Gastroesophageal sphincter (tissue), 4 donors: ENCODE results near the gene SPATS1. TPM values are rescaled to one million over a fixed set of nuclear protein-coding genes. Genes with fewer than 3 reads are reported as not detected.

Source experiments
- ATAC-seq: fragments of 150-250 bp; one replicate; pipeline ENCODE4 v1.9.1; 2016; ENCODE audit warnings: mild to moderate bottlenecking, moderate library complexity
- H3K27ac ChIP-seq, 4 donors: fragments of 200-600 bp; sonication (generic) in 3 of 4; 1 replicate in 3 of 4; 2 replicates in 1 of 4; pipeline ENCODE4 v1.5.1; 2016 to 2019
- H3K27me3 ChIP-seq: fragments of 200-600 bp; sonication (generic); one replicate; pipeline ENCODE4 v1.5.1; 2019
- H3K36me3 ChIP-seq, 2 donors: fragments of 200-600 bp; sonication (generic); one replicate each; pipeline ENCODE4 v1.5.1; 2019; ENCODE audit warnings: control low read depth in 1 of 2
- H3K4me1 ChIP-seq, 3 donors: fragments of 200-600 bp; sonication (generic); 1 replicate in 2 of 3; 2 replicates in 1 of 3; pipeline ENCODE4 v1.5.1; 2016 to 2019; ENCODE audit warnings: control low read depth in 2 of 3
- H3K4me3 ChIP-seq, 2 donors: fragments of 200-600 bp; sonication (generic); one replicate each; pipeline ENCODE4 v1.5.1; 2019; ENCODE audit warnings: mild to moderate bottlenecking in 1 of 2, moderate library complexity in 1 of 2
- H3K9me3 ChIP-seq, 3 donors: fragments of 200-600 bp; sonication (generic); one replicate each; pipeline ENCODE4 v1.5.1; 2017 to 2019; ENCODE audit warnings: control low read depth in 2 of 3
- EP300 ChIP-seq: sonication (generic); formaldehyde crosslinking; IDR thresholded peaks from one replicate; pipeline ENCODE4 v1.6.1; 2017; ENCODE audit warnings: antibody characterized with exemption, mild to moderate bottlenecking
- POLR2A ChIP-seq, 2 donors: fragments of 450-650 bp; IDR thresholded peaks; one replicate each; pipeline ENCODE4 v1.6.1; 2017; ENCODE audit warnings: antibody characterized with exemption in 2 of 2, mild to moderate bottlenecking in 2 of 2, moderate library complexity in 1 of 2
- POLR2AphosphoS5 ChIP-seq: sonication (generic); formaldehyde crosslinking; IDR thresholded peaks from one replicate; pipeline ENCODE4 v1.6.1; 2017; ENCODE audit warnings: antibody characterized with exemption
- WGBS, 2 donors: methylation state at CpG; one replicate each; pipeline ENCODE4 v1.1.5; 2018; ENCODE audit warnings: low coverage in 1 of 2; 5-methylcytosine and 5-hydroxymethylcytosine counted together
- total RNA-seq, 4 donors: library from RNA; depleted of rRNA; stranded (reverse); fragments of >200 nt; gene quantifications; one replicate each; pipeline ENCODE4 v1.1.0, GENCODE V29; 2016
- TF ChIP-seq, protein P1 (sequence below), 4 experiments: fragments of 200-600 bp in 2 of 4; fragments of 450-650 bp in 2 of 4; sonication (generic) in 1 of 4; IDR thresholded peaks; one replicate each; pipeline ENCODE4 v1.5.1; 2017 to 2019; ENCODE audit warnings: antibody characterized with exemption in 4 of 4, mild to moderate bottlenecking in 2 of 4, moderate library complexity in 2 of 4

The SPATS1 gene
- total RNA-seq, 4 donors from 2014 or later: not detected

DNA sequence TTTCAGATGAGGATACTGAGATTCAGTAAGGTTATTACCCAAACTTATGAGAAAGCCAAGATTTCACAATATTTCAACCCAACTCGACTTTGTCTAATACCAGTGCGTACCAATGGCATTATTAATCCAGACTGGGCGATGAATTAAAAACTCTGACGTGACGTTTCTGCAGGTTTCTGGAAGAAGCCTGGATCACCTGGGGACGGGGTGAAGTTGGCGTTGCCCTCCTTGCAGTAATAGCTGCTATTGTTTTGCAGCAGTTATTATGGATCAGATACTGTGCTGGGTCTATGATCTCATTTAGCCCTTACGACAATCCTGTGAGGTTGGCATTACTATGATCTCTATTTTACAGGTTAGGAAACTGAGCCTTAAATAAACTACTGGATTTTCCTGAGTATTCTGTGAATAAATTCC lies 44.5 kb downstream of the SPATS1 start:
- H3K27me3 ChIP-seq: no peaks in the 10 kb centered on the region
- peaks cover 14 to 35% (median 16%) of the 10 kb centered on the region in 3 donors for H3K4me1 ChIP-seq
- H3K9me3 ChIP-seq: no peaks in the 10 kb centered on the region
- ATAC-seq: peak; percentile 29
- peak overlapping the region; percentile 90 to 95 (median 94) for H3K27ac ChIP-seq
- no peak for TF ChIP-seq POLR2AphosphoS5
- no peak for TF ChIP-seq POLR2A (IDR thresholded peaks at IDR 0.05)
- TF ChIP-seq EP300: no peak
- TF ChIP-seq, protein P1, sequence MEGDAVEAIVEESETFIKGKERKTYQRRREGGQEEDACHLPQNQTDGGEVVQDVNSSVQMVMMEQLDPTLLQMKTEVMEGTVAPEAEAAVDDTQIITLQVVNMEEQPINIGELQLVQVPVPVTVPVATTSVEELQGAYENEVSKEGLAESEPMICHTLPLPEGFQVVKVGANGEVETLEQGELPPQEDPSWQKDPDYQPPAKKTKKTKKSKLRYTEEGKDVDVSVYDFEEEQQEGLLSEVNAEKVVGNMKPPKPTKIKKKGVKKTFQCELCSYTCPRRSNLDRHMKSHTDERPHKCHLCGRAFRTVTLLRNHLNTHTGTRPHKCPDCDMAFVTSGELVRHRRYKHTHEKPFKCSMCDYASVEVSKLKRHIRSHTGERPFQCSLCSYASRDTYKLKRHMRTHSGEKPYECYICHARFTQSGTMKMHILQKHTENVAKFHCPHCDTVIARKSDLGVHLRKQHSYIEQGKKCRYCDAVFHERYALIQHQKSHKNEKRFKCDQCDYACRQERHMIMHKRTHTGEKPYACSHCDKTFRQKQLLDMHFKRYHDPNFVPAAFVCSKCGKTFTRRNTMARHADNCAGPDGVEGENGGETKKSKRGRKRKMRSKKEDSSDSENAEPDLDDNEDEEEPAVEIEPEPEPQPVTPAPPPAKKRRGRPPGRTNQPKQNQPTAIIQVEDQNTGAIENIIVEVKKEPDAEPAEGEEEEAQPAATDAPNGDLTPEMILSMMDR (IDR thresholded peaks at IDR 0.05): no peak
- H3K36me3 ChIP-seq: peaks cover 0 to 14% of the 10 kb centered on the region in 2 donors
- peak overlapping the region; percentile 72 to 73 for H3K4me3 ChIP-seq
- 1 to 2% methylated on average over 8 of the region's 8 CpGs for WGBS, 2 donors

DNA sequence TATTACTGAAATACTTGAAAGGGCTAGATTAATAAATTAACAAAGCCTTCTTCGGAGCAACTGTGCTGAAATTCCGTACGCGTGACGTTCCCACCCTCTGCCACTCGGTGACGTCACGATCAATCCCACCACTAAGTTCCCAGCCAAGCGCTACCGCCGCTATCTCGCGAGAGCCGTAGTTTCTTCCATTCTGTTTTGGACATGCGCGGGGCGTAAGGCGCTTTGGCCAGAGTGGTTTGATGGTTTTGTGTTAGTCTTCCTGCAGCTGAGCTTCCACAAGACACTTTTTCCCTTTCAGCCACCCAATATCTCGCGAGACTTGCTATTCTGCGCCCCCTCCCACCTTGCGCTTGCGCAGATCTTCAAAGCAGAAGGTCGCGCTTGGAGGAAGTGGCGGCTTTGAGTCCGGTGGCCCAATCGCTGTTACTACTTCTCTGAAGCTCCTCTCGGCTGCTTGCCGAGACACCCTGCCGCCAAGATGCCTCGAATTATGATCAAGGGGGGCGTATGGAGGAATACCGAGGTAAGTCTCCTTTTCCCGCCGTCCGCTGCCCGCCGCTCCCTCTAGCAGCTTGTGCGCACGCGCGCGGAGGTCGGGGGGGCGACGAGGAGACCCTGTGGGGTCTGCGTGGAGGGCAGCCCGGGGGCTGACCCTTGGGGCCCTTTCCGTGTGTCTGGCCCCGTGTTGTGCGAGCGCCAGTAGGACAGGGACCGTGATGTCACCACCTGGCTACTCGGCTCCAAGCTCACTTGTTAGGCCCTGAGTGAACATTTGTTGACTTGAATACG lies 45.1 kb downstream of the SPATS1 start, which contains the start of gene CDC5L:
TSS of gene CDC5L (plus strand) at position 361 of the 789 bp plus-strand sequence. CDS start at position 479, 118 bp downstream.
- no peaks in the 10 kb centered on the region for H3K27me3 ChIP-seq
- ATAC-seq: peak; percentile 94
- peaks cover 0 to 19% of the 10 kb centered on the region in 2 donors for H3K36me3 ChIP-seq
- H3K27ac ChIP-seq: peak within 1 kb of the TSS; percentile 90 to 95 (median 94)
- H3K9me3 ChIP-seq: no peaks in the 10 kb centered on the region
- peaks cover 14 to 35% (median 16%) of the 10 kb centered on the region in 3 donors for H3K4me1 ChIP-seq
- TF ChIP-seq POLR2AphosphoS5: peak; percentile 82
- TF ChIP-seq, protein P1 (IDR thresholded peaks at IDR 0.05): no peak
- no peak for TF ChIP-seq EP300
- peak; percentile 78 to 88 for TF ChIP-seq POLR2A (IDR thresholded peaks at IDR 0.05)
- H3K4me3 ChIP-seq: peak within 1 kb of the TSS; percentile 72 to 73
- WGBS, 2 donors: 0 to 1% methylated on average over 23 to 49 of the region's 56 CpGs

DNA sequence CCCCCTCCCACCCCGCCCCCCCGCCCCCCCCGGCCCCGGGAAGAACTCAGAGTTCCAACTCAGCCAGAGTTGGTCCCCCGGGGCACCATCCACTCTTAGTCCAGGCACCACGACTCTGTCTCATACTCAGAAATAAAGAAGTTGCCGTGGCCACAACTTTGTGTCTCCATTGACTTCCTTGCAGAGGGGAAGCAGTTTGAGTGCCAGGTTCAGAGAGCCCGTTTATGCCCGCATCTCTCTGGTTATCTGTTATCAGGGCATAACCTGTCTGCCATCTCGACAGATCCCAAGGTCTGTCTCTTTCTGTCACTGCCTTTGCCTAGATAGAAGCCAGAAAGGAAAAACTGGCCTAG lies 45.7 kb downstream of the SPATS1 start:
- TF ChIP-seq, protein P1 (IDR thresholded peaks at IDR 0.05): no peak
- TF ChIP-seq POLR2AphosphoS5 (no peak), EP300 (no peak), POLR2A (IDR thresholded peaks at IDR 0.05) (no peak)
- WGBS, 2 donors: 0% methylated on average over 1 of the region's 10 CpGs; no CpG with 5 or more reads in 1 of the 2 donors
- Histone ChIP-seq H3K4me1 (peaks cover 14 to 35% (median 16%) of the 10 kb centered on the region in 3 donors), H3K4me3 (peak overlapping the region; percentile 72 to 73), H3K36me3 (peaks cover 0 to 25% of the 10 kb centered on the region in 2 donors), H3K9me3 (no peaks in the 10 kb centered on the region), H3K27ac (peak overlapping the region; percentile 90 to 95 (median 94)), H3K27me3 (no peaks in the 10 kb centered on the region)
- no peak for ATAC-seq

DNA sequence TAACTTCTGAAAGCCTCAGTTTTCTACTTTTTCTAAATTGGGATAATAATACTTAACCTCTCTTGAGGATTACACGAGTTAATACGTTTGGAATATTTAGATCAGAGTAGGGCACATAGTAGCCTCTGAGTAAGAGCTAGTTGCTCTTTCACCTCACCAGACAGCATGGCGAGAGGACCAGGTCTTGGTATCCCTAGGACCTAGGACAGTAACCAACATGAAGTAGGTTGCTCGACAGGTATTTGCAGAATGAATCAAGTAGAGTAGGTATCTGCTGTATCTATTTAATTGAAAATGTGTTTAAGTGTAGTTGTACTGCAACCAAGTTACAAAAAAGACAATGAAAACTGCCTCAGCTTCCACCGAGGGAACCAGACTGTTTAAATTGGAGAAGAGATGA lies 46.4 kb downstream of the SPATS1 start:
- WGBS, 2 donors: 35 to 70% methylated on average over 3 to 5 of the region's 5 CpGs
- Histone ChIP-seq H3K36me3 (peaks cover 5 to 33% of the 10 kb centered on the region in 2 donors), H3K9me3 (no peaks in the 10 kb centered on the region), H3K4me1 (peaks cover 14 to 35% (median 16%) of the 10 kb centered on the region in 3 donors), H3K27me3 (no peaks in the 10 kb centered on the region), H3K4me3 (peak overlapping the region; percentile 72 to 73), H3K27ac (no peak overlapping the region)
- ATAC-seq: no peak
- TF ChIP-seq POLR2AphosphoS5: no peak
- TF ChIP-seq, protein P1 (IDR thresholded peaks at IDR 0.05): no peak
- TF ChIP-seq EP300: no peak
